ENCODE data around the gene SHANK2. TPM values are rescaled to one million over a fixed set of nuclear protein-coding genes. Genes with fewer than 3 reads are reported as not detected.

SHANK2 gene
- total RNA-seq, 2 donors from 2014 or later = not detected

GRCh38 chr11:71202598-71202944 lies 49.8 kb downstream of the SHANK2 start:
- ATAC-seq = no peak
- H3K9me3 Mint-ChIP-seq = no peaks in the 10 kb centered on the region
- no peak overlapping the region for H3K27ac Mint-ChIP-seq
- no peaks in the 10 kb centered on the region for H3K36me3 Mint-ChIP-seq
- no peak for DNase-seq (ENCODE audit: low spot score in 2 of 2)

Other genes with a start within 250 kb of the SHANK2 start
- gene DHCR7, start 195.8 kb upstream of the SHANK2 start, total RNA-seq = 10 to 100 TPM; 41.4 to 54.1 TPM
- gene NADSYN1, start 200.6 kb upstream of the SHANK2 start, total RNA-seq = 100 to 1,000 TPM; 102 to 135 TPM